ENCODE results near the gene MAP2K3. TPM values are rescaled to one million over a fixed set of nuclear protein-coding genes. Genes with fewer than 3 reads are reported as not detected.
"Not testable (repeated sequence)": the region's sequence is repeated elsewhere in the genome, so short reads cannot be mapped to it uniquely, and the experiment has no call there.

The MAP2K3 gene
- total RNA-seq, 1 experiment from 2014 or later = 42.1 TPM

- H3K36me3 ChIP-seq, H3K4me3 ChIP-seq, H3K9me3 ChIP-seq, H3K27me3 ChIP-seq, DNase-seq: not testable (repeated sequence)
Measured at GRCh38 chr17:21346651-21347250, 62.2 kb downstream of the MAP2K3 start.

- not testable (repeated sequence) for H3K36me3 ChIP-seq, H3K27me3 ChIP-seq, H3K4me3 ChIP-seq, H3K9me3 ChIP-seq
- peak; percentile 15 for DNase-seq
Measured at GRCh38 chr17:21347660-21348059, 63.1 kb downstream of the MAP2K3 start.

- H3K27me3 ChIP-seq, H3K36me3 ChIP-seq, H3K4me3 ChIP-seq, H3K9me3 ChIP-seq: not testable (repeated sequence)
- DNase-seq = peak; percentile 72
Measured at GRCh38 chr17:21348081-21348925, 63.8 kb downstream of the MAP2K3 start.

GRCh38 chr17:21348926-21349261, 64.4 kb downstream of the MAP2K3 start:
- H3K36me3 ChIP-seq, DNase-seq, H3K9me3 ChIP-seq, H3K27me3 ChIP-seq, H3K4me3 ChIP-seq: not testable (repeated sequence)

- not testable (repeated sequence) for H3K4me3 ChIP-seq, DNase-seq, H3K9me3 ChIP-seq, H3K36me3 ChIP-seq, H3K27me3 ChIP-seq
Measured at GRCh38 chr17:21349358-21350050, 65.0 kb downstream of the MAP2K3 start.

GRCh38 chr17:21350495-21350894, 66.0 kb downstream of the MAP2K3 start:
- not testable (repeated sequence) for H3K27me3 ChIP-seq, H3K4me3 ChIP-seq, H3K36me3 ChIP-seq, H3K9me3 ChIP-seq, DNase-seq

GRCh38 chr17:21351366-21352065, 67.0 kb downstream of the MAP2K3 start:
- Histone ChIP-seq H3K36me3 (no peaks in the 10 kb centered on the region), H3K4me3 (no peak overlapping the region), H3K9me3 (no peaks in the 10 kb centered on the region), H3K27me3 (no peaks in the 10 kb centered on the region)
- DNase-seq = no peak

GRCh38 chr17:21352221-21352980, 67.9 kb downstream of the MAP2K3 start:
- no peak for DNase-seq
- no peak overlapping the region for H3K4me3 ChIP-seq
- no peaks in the 10 kb centered on the region for H3K36me3 ChIP-seq
- no peaks in the 10 kb centered on the region for H3K9me3 ChIP-seq
- H3K27me3 ChIP-seq = no peaks in the 10 kb centered on the region

GRCh38 chr17:21352981-21353265, 68.4 kb downstream of the MAP2K3 start:
- Histone ChIP-seq H3K4me3 (no peak overlapping the region), H3K36me3 (no peaks in the 10 kb centered on the region), H3K9me3 (no peaks in the 10 kb centered on the region), H3K27me3 (no peaks in the 10 kb centered on the region)
- no peak for DNase-seq

- Histone ChIP-seq H3K4me3 (no peak overlapping the region), H3K36me3 (no peaks in the 10 kb centered on the region), H3K9me3 (no peaks in the 10 kb centered on the region), H3K27me3 (no peaks in the 10 kb centered on the region)
- no peak for DNase-seq
Measured at GRCh38 chr17:21353326-21354010, 69.0 kb downstream of the MAP2K3 start.

- H3K27me3 ChIP-seq = no peaks in the 10 kb centered on the region
- H3K4me3 ChIP-seq = no peak overlapping the region
- H3K9me3 ChIP-seq = no peaks in the 10 kb centered on the region
- no peaks in the 10 kb centered on the region for H3K36me3 ChIP-seq
- no peak for DNase-seq
Measured at GRCh38 chr17:21354796-21355385, 70.4 kb downstream of the MAP2K3 start.

- Histone ChIP-seq H3K4me3 (no peak overlapping the region), H3K27me3 (no peaks in the 10 kb centered on the region), H3K9me3 (no peaks in the 10 kb centered on the region), H3K36me3 (no peaks in the 10 kb centered on the region)
- DNase-seq = no peak
Measured at GRCh38 chr17:21355586-21355985, 71.1 kb downstream of the MAP2K3 start.

- no peaks in the 10 kb centered on the region for H3K36me3 ChIP-seq
- no peaks in the 10 kb centered on the region for H3K27me3 ChIP-seq
- no peaks in the 10 kb centered on the region for H3K9me3 ChIP-seq
- DNase-seq = no peak
- no peak overlapping the region for H3K4me3 ChIP-seq
Measured at GRCh38 chr17:21356537-21357127, 72.1 kb downstream of the MAP2K3 start.

GRCh38 chr17:21357281-21357680, 72.8 kb downstream of the MAP2K3 start:
- DNase-seq = no peak
- no peaks in the 10 kb centered on the region for H3K27me3 ChIP-seq
- no peaks in the 10 kb centered on the region for H3K36me3 ChIP-seq
- H3K4me3 ChIP-seq = no peak overlapping the region
- H3K9me3 ChIP-seq = no peaks in the 10 kb centered on the region

- H3K27me3 ChIP-seq = no peaks in the 10 kb centered on the region
- no peak for DNase-seq
Measured at GRCh38 chr17:21357696-21358656, 73.5 kb downstream of the MAP2K3 start.

More at GRCh38 chr17:21357696-21358656, 73.5 kb downstream of the MAP2K3 start:
- Histone ChIP-seq H3K36me3 (no peaks in the 10 kb centered on the region), H3K9me3 (no peaks in the 10 kb centered on the region), H3K4me3 (no peak overlapping the region)
